HEK293 (cell line): Measurements from ENCODE around the gene TM9SF3.
A peak's percentile ranks its signal among the peaks of the same experiment; 100 is the strongest.

Experiments
- EGR2 ChIP-seq: fragments of 450-650 bp; formaldehyde crosslinking; IDR thresholded peaks from 2 replicates; pipeline ENCODE4 v1.5.1; 2016; ENCODE audit warnings: low read depth, missing biosample characterization, missing genetic modification characterization
- SCRT1 ChIP-seq: fragments of 450-650 bp; formaldehyde crosslinking; IDR thresholded peaks from 2 replicates; pipeline ENCODE4 v1.5.1; 2016; ENCODE audit warnings: missing biosample characterization, missing genetic modification characterization, borderline replicate concordance
- SCRT2 ChIP-seq: fragments of 450-650 bp; formaldehyde crosslinking; IDR thresholded peaks from 2 replicates; pipeline ENCODE4 v1.5.1; 2016; ENCODE audit warnings: missing biosample characterization, missing genetic modification characterization
- SP7 ChIP-seq: fragments of 450-650 bp; formaldehyde crosslinking; IDR thresholded peaks from 2 replicates; pipeline ENCODE4 v1.5.1; 2016; ENCODE audit warnings: missing biosample characterization, missing genetic modification characterization
- YY1 ChIP-seq: fragments of 450-650 bp; formaldehyde crosslinking; IDR thresholded peaks from 2 replicates; pipeline ENCODE4 v1.5.1; 2018; ENCODE audit warnings: missing biosample characterization, missing genetic modification characterization
- ZBTB7A ChIP-seq: fragments of 450-650 bp; formaldehyde crosslinking; IDR thresholded peaks from 2 replicates; pipeline ENCODE4 v1.5.1; 2016; ENCODE audit warnings: low read depth, missing biosample characterization, missing genetic modification characterization
- ZNF157 ChIP-seq: fragments of 450-650 bp; formaldehyde crosslinking; IDR thresholded peaks from 2 replicates; pipeline ENCODE4 v1.5.1; 2016; ENCODE audit warnings: missing biosample characterization, missing genetic modification characterization
- ZNF16 ChIP-seq: fragments of 450-650 bp; formaldehyde crosslinking; IDR thresholded peaks from 2 replicates; pipeline ENCODE4 v1.5.1; 2016; ENCODE audit warnings: low read depth, missing biosample characterization, missing genetic modification characterization
- ZNF175 ChIP-seq: fragments of 450-650 bp; formaldehyde crosslinking; IDR thresholded peaks from 2 replicates; pipeline ENCODE4 v1.5.1; 2016; ENCODE audit warnings: missing biosample characterization, missing genetic modification characterization
- ZNF24 ChIP-seq: fragments of 450-650 bp; formaldehyde crosslinking; IDR thresholded peaks from 2 replicates; pipeline ENCODE4 v1.5.1; 2016; ENCODE audit warnings: missing biosample characterization, missing genetic modification characterization
- ZNF324 ChIP-seq: fragments of 450-650 bp; formaldehyde crosslinking; IDR thresholded peaks from 2 replicates; pipeline ENCODE4 v1.5.1; 2016; ENCODE audit warnings: missing biosample characterization, missing genetic modification characterization
- ZNF362 ChIP-seq: fragments of 450-650 bp; formaldehyde crosslinking; IDR thresholded peaks from 2 replicates; pipeline ENCODE4 v1.5.1; 2016; ENCODE audit warnings: missing biosample characterization, missing genetic modification characterization
- ZNF449 ChIP-seq: fragments of 450-650 bp; formaldehyde crosslinking; IDR thresholded peaks from 2 replicates; pipeline ENCODE4 v1.5.1; 2017; ENCODE audit warnings: missing biosample characterization, mild to moderate bottlenecking, missing genetic modification characterization, moderate library complexity
- ZNF629 ChIP-seq: fragments of 450-650 bp; formaldehyde crosslinking; IDR thresholded peaks from 2 replicates; pipeline ENCODE4 v1.5.1; 2017; ENCODE audit warnings: missing biosample characterization, missing genetic modification characterization
- ZNF660 ChIP-seq: fragments of 450-650 bp; IDR thresholded peaks from 2 replicates; pipeline ENCODE4 v1.5.1; 2018; ENCODE audit warnings: missing biosample characterization, mild to moderate bottlenecking, missing genetic modification characterization
- ZNF837 ChIP-seq: fragments of 450-650 bp; formaldehyde crosslinking; IDR thresholded peaks from 2 replicates; pipeline ENCODE4 v1.5.1; 2016; ENCODE audit warnings: missing biosample characterization, missing genetic modification characterization
- ZSCAN5A ChIP-seq: fragments of 450-650 bp; formaldehyde crosslinking; IDR thresholded peaks from 2 replicates; pipeline ENCODE4 v1.5.1; 2016; ENCODE audit warnings: missing biosample characterization, missing genetic modification characterization
- TF ChIP-seq, protein P1 (sequence below): fragments of 450-650 bp; formaldehyde crosslinking; IDR thresholded peaks from 2 replicates; pipeline ENCODE4 v1.5.1; 2016; ENCODE audit warnings: missing biosample characterization, missing genetic modification characterization
- TF ChIP-seq, protein P2 (sequence below): fragments of 450-650 bp; formaldehyde crosslinking; IDR thresholded peaks from 2 replicates; pipeline ENCODE4 v1.5.1; 2017; ENCODE audit warnings: missing biosample characterization, missing genetic modification characterization
- TF ChIP-seq, protein P3 (sequence below): fragments of 450-650 bp; formaldehyde crosslinking; IDR thresholded peaks from 2 replicates; pipeline ENCODE4 v1.5.1; 2016; ENCODE audit warnings: missing biosample characterization, missing genetic modification characterization
- TF ChIP-seq, protein P4 (sequence below): fragments of 450-650 bp; formaldehyde crosslinking; IDR thresholded peaks from 2 replicates; pipeline ENCODE4 v1.5.1; 2016; ENCODE audit warnings: missing biosample characterization, missing genetic modification characterization
- TF ChIP-seq, protein P5 (sequence below): fragments of 450-650 bp; formaldehyde crosslinking; IDR thresholded peaks from 2 replicates; pipeline ENCODE4 v1.5.1; 2016; ENCODE audit warnings: missing biosample characterization, missing genetic modification characterization

Gene TM9SF3

GRCh38 chr10:96585736-96586418 is 935 bp downstream of the TM9SF3 start (continued):
- TF ChIP-seq, protein P1, sequence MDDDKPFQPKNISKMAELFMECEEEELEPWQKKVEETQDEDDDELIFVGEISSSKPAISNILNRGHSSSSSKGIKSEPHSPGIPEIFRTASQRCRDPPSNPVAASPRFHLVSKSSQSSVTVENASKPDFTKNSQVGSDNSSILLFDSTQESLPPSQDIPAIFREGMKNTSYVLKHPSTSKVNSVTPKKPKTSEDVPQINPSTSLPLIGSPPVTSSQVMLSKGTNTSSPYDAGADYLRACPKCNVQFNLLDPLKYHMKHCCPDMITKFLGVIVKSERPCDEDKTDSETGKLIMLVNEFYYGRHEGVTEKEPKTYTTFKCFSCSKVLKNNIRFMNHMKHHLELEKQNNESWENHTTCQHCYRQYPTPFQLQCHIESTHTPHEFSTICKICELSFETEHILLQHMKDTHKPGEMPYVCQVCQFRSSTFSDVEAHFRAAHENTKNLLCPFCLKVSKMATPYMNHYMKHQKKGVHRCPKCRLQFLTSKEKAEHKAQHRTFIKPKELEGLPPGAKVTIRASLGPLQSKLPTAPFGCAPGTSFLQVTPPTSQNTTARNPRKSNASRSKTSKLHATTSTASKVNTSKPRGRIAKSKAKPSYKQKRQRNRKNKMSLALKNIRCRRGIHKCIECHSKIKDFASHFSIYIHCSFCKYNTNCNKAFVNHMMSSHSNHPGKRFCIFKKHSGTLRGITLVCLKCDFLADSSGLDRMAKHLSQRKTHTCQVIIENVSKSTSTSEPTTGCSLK: no peak
- no peak for TF ChIP-seq ZNF362 (tag by site-specific recombination)
- no peak for TF ChIP-seq SCRT1 (tag by site-specific recombination)
- TF ChIP-seq, protein P2, sequence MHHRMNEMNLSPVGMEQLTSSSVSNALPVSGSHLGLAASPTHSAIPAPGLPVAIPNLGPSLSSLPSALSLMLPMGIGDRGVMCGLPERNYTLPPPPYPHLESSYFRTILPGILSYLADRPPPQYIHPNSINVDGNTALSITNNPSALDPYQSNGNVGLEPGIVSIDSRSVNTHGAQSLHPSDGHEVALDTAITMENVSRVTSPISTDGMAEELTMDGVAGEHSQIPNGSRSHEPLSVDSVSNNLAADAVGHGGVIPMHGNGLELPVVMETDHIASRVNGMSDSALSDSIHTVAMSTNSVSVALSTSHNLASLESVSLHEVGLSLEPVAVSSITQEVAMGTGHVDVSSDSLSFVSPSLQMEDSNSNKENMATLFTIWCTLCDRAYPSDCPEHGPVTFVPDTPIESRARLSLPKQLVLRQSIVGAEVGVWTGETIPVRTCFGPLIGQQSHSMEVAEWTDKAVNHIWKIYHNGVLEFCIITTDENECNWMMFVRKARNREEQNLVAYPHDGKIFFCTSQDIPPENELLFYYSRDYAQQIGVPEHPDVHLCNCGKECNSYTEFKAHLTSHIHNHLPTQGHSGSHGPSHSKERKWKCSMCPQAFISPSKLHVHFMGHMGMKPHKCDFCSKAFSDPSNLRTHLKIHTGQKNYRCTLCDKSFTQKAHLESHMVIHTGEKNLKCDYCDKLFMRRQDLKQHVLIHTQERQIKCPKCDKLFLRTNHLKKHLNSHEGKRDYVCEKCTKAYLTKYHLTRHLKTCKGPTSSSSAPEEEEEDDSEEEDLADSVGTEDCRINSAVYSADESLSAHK: no peak
- TF ChIP-seq SP7: peak; percentile 37; the same call in 1 of the 2 replicates
- TF ChIP-seq ZNF324: no peak
- no peak for TF ChIP-seq ZNF449 (tag by site-specific recombination)
- no peak for TF ChIP-seq ZNF157 (tag by site-specific recombination)
- no peak for TF ChIP-seq ZSCAN5A (tag by site-specific recombination)
- 0 out of 2 replicates have a peak, but pooled peaks have one; percentile 11 for TF ChIP-seq ZNF629 (tag by site-specific recombination)
- TF ChIP-seq, protein P3, sequence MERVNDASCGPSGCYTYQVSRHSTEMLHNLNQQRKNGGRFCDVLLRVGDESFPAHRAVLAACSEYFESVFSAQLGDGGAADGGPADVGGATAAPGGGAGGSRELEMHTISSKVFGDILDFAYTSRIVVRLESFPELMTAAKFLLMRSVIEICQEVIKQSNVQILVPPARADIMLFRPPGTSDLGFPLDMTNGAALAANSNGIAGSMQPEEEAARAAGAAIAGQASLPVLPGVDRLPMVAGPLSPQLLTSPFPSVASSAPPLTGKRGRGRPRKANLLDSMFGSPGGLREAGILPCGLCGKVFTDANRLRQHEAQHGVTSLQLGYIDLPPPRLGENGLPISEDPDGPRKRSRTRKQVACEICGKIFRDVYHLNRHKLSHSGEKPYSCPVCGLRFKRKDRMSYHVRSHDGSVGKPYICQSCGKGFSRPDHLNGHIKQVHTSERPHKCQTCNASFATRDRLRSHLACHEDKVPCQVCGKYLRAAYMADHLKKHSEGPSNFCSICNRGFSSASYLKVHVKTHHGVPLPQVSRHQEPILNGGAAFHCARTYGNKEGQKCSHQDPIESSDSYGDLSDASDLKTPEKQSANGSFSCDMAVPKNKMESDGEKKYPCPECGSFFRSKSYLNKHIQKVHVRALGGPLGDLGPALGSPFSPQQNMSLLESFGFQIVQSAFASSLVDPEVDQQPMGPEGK (tag by site-specific recombination): 0 out of 2 replicates have a peak, but pooled peaks have one; percentile 88
- no peak for TF ChIP-seq ZNF16 (tag by site-specific recombination)
- TF ChIP-seq SCRT2 (tag by site-specific recombination): no peak
- TF ChIP-seq ZNF837 (tag by site-specific recombination): no peak
- no peak for TF ChIP-seq ZNF660 (tag by site-specific recombination)
- TF ChIP-seq ZNF24: no peak
- TF ChIP-seq ZNF175 (tag by site-specific recombination): no peak
- no peak for TF ChIP-seq ZBTB7A (tag by site-specific recombination)
- TF ChIP-seq, protein P4, sequence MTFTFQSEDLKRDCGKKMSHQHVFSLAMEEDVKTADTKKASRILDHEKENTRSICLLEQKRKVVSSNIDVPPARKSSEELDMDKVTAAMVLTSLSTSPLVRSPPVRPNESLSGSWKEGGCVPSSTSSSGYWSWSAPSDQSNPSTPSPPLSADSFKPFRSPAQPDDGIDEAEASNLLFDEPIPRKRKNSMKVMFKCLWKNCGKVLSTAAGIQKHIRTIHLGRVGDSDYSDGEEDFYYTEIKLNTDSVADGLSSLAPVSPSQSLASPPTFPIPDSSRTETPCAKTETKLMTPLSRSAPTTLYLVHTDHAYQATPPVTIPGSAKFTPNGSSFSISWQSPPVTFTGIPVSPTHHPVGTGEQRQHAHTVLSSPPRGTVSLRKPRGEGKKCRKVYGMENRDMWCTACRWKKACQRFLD (tag by site-specific recombination): no peak
- TF ChIP-seq, protein P5, sequence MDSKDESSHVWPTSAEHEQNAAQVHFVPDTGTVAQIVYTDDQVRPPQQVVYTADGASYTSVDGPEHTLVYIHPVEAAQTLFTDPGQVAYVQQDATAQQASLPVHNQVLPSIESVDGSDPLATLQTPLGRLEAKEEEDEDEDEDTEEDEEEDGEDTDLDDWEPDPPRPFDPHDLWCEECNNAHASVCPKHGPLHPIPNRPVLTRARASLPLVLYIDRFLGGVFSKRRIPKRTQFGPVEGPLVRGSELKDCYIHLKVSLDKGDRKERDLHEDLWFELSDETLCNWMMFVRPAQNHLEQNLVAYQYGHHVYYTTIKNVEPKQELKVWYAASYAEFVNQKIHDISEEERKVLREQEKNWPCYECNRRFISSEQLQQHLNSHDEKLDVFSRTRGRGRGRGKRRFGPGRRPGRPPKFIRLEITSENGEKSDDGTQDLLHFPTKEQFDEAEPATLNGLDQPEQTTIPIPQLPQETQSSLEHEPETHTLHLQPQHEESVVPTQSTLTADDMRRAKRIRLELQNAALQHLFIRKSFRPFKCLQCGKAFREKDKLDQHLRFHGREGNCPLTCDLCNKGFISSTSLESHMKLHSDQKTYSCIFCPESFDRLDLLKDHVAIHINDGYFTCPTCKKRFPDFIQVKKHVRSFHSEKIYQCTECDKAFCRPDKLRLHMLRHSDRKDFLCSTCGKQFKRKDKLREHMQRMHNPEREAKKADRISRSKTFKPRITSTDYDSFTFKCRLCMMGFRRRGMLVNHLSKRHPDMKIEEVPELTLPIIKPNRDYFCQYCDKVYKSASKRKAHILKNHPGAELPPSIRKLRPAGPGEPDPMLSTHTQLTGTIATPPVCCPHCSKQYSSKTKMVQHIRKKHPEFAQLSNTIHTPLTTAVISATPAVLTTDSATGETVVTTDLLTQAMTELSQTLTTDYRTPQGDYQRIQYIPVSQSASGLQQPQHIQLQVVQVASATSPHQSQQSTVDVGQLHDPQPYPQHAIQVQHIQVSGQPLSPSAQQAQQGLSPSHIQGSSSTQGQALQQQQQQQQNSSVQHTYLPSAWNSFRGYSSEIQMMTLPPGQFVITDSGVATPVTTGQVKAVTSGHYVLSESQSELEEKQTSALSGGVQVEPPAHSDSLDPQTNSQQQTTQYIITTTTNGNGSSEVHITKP: 0 out of 2 replicates have a peak, but pooled peaks have one; percentile 14
- no peak for TF ChIP-seq EGR2 (tag by site-specific recombination)
- no peak for TF ChIP-seq YY1
